Mucosa of rectum (tissue), 2 donors: ENCODE results near the gene SPRTN.

Source experiments
- H3K27ac ChIP-seq, 2 donors: one replicate each; pipeline ENCODE4 v1.7.0; 2013; ENCODE audit warnings: inconsistent platforms in 2 of 2, low read depth in 2 of 2, low read length in 2 of 2
- H3K27me3 ChIP-seq, 2 donors: one replicate each; pipeline ENCODE4 v1.7.0; 2013; ENCODE audit warnings: low read length in 2 of 2; ENCODE audit not compliant: control insufficient read depth in 2 of 2, insufficient read depth in 2 of 2
- H3K36me3 ChIP-seq, 2 donors: one replicate each; pipeline ENCODE4 v1.7.0; 2013; ENCODE audit warnings: low read length in 2 of 2; ENCODE audit not compliant: control insufficient read depth in 2 of 2, insufficient read depth in 2 of 2
- H3K4me1 ChIP-seq, 2 donors: one replicate each; pipeline ENCODE4 v1.7.0; 2013; ENCODE audit warnings: low read length in 2 of 2, mild to moderate bottlenecking in 1 of 2; ENCODE audit not compliant: control insufficient read depth in 2 of 2, insufficient read depth in 2 of 2
- H3K4me3 ChIP-seq, 2 donors: one replicate each; pipeline ENCODE4 v1.7.0; 2013; ENCODE audit warnings: low read length in 2 of 2
- H3K9ac ChIP-seq, 2 donors: one replicate each; pipeline ENCODE4 v1.7.0; 2013; ENCODE audit warnings: low read length in 2 of 2, low read depth in 1 of 2, mild to moderate bottlenecking in 1 of 2
- H3K9me3 ChIP-seq, 2 donors: one replicate each; pipeline ENCODE4 v1.7.0; 2013; ENCODE audit warnings: low read length in 2 of 2; ENCODE audit not compliant: control insufficient read depth in 2 of 2
- donor health status: healthy.
- donor health status: Normal muscosa, but diverticular disease.

The SPRTN gene, protein sequence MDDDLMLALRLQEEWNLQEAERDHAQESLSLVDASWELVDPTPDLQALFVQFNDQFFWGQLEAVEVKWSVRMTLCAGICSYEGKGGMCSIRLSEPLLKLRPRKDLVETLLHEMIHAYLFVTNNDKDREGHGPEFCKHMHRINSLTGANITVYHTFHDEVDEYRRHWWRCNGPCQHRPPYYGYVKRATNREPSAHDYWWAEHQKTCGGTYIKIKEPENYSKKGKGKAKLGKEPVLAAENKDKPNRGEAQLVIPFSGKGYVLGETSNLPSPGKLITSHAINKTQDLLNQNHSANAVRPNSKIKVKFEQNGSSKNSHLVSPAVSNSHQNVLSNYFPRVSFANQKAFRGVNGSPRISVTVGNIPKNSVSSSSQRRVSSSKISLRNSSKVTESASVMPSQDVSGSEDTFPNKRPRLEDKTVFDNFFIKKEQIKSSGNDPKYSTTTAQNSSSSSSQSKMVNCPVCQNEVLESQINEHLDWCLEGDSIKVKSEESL

GRCh38 chr1:231338270-231339128, at the start of gene SPRTN:
TSS of gene SPRTN (plus strand) at chr1:231338293. CDS start at chr1:231338384, 91 bp downstream.
- Histone ChIP-seq H3K9me3 (no peaks in the 10 kb centered on the region), H3K9ac (peak within 1 kb of the TSS; percentile 87 to 100)

GRCh38 chr1:231295938-231296337, 42.2 kb upstream of the SPRTN start:
- no peak overlapping the region for H3K9ac ChIP-seq
- no peaks in the 10 kb centered on the region for H3K9me3 ChIP-seq
- H3K4me3 ChIP-seq: no peak overlapping the region
- H3K4me1 ChIP-seq: no peaks in the 10 kb centered on the region
- H3K27ac ChIP-seq: no peak overlapping the region
- H3K36me3 ChIP-seq: no peaks in the 10 kb centered on the region
- no peaks in the 10 kb centered on the region for H3K27me3 ChIP-seq

More at GRCh38 chr1:231338270-231339128, at the start of gene SPRTN:
- H3K27me3 ChIP-seq: no peaks in the 10 kb centered on the region
- peaks cover 2 to 12% of the 10 kb centered on the region in 2 donors for H3K36me3 ChIP-seq
- H3K27ac ChIP-seq: peak within 1 kb of the TSS; percentile 98 to 99
- H3K4me1 ChIP-seq: peaks cover 33 to 40% of the 10 kb centered on the region in 2 donors
- peak within 1 kb of the TSS; percentile 96 to 99 for H3K4me3 ChIP-seq

DNA sequence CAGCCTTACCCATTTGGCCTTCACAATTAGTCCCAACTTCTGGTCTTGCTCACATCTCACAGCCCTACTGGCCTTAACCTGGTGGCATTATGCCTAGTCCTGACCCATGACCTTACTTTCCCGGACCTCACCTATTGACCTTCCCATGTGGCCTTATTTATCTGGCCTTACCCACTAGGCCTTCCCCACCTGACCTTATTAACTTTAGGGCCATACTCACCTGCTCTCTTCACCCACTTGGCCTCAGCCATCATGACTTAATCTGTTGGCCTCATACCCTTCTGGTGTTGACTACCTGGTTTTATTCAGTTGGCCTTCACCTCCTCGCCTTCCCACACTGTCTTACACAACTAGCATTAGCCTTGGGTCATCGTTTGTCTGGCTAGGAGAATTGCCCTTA, 36.1 kb upstream of the SPRTN start:
- Histone ChIP-seq H3K4me3 (no peak overlapping the region), H3K9me3 (no peaks in the 10 kb centered on the region), H3K27ac (no peak overlapping the region), H3K36me3 (no peaks in the 10 kb centered on the region), H3K4me1 (no peaks in the 10 kb centered on the region), H3K9ac (no peak overlapping the region), H3K27me3 (no peaks in the 10 kb centered on the region)

DNA sequence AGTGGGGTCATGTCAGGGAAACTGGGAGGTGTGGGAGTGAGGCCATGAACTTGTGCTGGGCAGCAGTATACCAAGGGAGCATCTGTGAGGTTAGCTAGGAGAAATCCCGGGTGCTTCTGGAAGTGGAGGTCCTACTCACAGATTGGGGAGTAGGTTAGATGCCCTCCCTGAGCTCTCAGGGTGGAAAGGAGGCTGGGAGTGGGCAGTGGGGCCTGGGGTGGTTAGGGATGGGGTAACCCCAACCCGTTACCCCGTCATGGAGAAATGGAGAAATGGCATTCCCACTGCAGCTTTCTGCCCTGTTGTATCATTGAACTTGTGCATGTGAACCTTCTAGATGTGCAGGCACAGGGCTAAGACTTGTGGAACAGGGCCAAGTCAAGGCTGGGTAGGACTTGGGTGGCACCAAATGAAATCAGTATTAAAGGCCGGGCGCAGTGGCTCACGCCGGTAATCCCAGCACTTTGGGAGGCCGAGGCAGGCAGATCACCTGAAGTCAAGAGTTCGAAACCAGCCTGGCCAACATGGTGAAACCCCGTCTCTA, 27.6 kb upstream of the SPRTN start:
- Histone ChIP-seq H3K36me3 (no peaks in the 10 kb centered on the region), H3K4me3 (no peak overlapping the region), H3K27ac (no peak overlapping the region), H3K9ac (no peak overlapping the region), H3K27me3 (no peaks in the 10 kb centered on the region), H3K4me1 (no peaks in the 10 kb centered on the region), H3K9me3 (no peaks in the 10 kb centered on the region)

DNA sequence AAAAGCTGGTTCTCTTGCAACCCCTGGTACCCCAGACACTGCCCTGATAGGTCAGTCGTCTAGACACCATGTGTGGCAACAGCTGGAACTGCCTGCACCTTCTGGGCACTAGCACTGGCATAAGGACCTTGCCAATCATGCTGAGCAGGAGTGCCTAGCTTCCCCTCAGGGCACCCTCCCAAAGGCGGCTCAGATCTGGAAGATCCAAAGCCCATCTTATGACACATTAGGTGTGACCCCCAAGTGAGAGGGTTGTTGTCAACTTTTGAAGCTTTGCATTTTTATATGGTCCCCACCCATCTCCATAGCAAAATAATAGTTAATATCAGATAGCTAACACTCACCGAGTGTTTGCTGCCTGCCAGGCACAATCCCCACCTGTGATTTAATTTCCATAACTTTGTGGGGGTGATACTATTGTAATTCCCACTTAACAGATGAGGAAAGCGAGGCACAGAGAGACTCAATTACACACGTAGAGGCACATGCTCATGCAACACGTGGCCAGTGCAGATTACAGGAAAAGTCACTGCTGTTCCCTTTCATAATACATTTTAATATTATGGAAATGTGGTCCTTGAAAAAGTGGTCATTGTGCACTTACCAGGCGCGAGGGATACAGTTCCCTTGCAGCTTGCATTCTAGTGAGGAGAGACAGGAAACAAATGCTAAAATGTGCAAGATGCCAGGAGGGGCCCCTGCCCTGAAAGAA, 26.2 kb upstream of the SPRTN start:
- H3K4me1 ChIP-seq: no peaks in the 10 kb centered on the region
- H3K4me3 ChIP-seq: no peak overlapping the region
- H3K9me3 ChIP-seq: no peaks in the 10 kb centered on the region
- no peaks in the 10 kb centered on the region for H3K27me3 ChIP-seq
- no peak overlapping the region for H3K9ac ChIP-seq
- H3K27ac ChIP-seq: no peak overlapping the region
- H3K36me3 ChIP-seq: no peaks in the 10 kb centered on the region

DNA sequence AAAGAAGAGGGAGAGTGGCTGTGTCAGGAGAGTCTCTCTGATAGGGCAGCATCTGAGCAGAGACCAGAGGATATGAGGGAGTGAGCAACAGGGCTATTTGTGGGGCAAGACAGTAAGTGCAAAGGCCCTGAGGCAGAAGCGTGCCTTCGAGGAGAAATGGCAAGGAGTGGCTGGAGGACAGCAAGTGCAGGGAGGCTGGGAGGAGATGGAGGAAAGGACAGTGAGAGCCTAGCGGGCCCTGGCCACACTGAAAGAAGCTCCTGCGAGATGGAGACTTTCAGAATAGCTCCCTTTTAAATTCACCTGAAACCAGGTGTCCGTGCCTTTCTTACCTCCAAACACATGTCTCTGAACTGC, 25.7 kb upstream of the SPRTN start:
- H3K27ac ChIP-seq: no peak overlapping the region
- no peaks in the 10 kb centered on the region for H3K27me3 ChIP-seq
- no peak overlapping the region for H3K4me3 ChIP-seq
- H3K9me3 ChIP-seq: no peaks in the 10 kb centered on the region
- no peaks in the 10 kb centered on the region for H3K36me3 ChIP-seq
- H3K4me1 ChIP-seq: no peaks in the 10 kb centered on the region
- no peak overlapping the region for H3K9ac ChIP-seq

GRCh38 chr1:231313661-231314060, 24.4 kb upstream of the SPRTN start:
- Histone ChIP-seq H3K27ac (no peak overlapping the region), H3K36me3 (no peaks in the 10 kb centered on the region), H3K9me3 (no peaks in the 10 kb centered on the region), H3K9ac (no peak overlapping the region), H3K27me3 (no peaks in the 10 kb centered on the region), H3K4me1 (no peaks in the 10 kb centered on the region), H3K4me3 (no peak overlapping the region)

DNA sequence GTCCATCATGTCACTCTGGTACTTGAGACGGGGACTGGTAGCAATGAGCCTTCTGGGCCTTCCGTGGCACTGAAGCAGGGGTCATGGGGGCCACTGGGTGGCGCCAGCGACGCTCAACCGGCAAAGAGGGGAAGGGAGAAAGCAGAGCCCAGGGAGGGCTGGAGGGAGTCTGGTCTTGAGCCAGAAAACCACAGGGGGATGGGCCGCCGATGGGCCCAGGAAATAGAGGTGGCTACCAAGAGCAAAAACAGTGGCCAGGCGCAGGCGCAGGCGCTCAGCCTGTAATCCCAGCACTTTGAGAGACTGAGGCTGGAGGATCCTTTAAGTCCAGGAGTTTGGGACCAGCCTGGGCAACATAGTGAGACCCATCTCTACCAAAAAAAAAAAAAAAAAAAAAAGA, 22.2 kb upstream of the SPRTN start:
- Histone ChIP-seq H3K4me3 (no peak overlapping the region), H3K4me1 (no peaks in the 10 kb centered on the region)

GRCh38 chr1:231317306-231318014, 20.6 kb upstream of the SPRTN start:
- Histone ChIP-seq H3K4me1 (no peaks in the 10 kb centered on the region), H3K9me3 (no peaks in the 10 kb centered on the region), H3K4me3 (no peak overlapping the region), H3K9ac (no peak overlapping the region), H3K36me3 (no peaks in the 10 kb centered on the region), H3K27me3 (no peaks in the 10 kb centered on the region), H3K27ac (no peak overlapping the region)

More for the DNA sequence above, 22.2 kb upstream of the SPRTN start:
- Histone ChIP-seq H3K9me3 (no peaks in the 10 kb centered on the region), H3K36me3 (no peaks in the 10 kb centered on the region), H3K27ac (no peak overlapping the region), H3K9ac (no peak overlapping the region), H3K27me3 (no peaks in the 10 kb centered on the region)
